ENCODE results near the gene SPNS3.

Gene SPNS3

DNA sequence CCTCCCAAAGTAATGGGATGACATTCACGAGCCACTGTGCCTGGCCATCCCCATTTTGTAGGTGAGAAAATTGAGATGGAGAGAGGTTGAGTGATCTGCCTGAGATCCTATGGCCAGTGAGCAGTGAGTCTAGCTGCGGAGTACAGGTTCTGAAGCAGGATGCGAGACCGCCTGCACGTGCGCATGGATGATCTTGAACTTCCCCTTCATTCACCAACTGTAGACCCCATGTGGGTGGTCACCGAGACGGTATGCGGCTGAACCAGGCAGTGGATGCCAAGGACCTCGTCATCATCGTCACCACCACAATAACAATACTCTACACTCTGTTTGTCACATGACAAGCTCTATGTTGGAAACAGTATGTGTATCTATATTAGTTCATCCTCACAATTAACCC lies 6.2 kb upstream of the SPNS3 start:
- TF ChIP-seq CTCF (IDR thresholded peaks at IDR 0.05; ENCODE audit: extremely low read depth, missing control alignments), result no peak
- no peak for DNase-seq (ENCODE audit: low spot score)

- no peak for DNase-seq (ENCODE audit: low spot score)
- no peak for TF ChIP-seq CTCF (IDR thresholded peaks at IDR 0.05; ENCODE audit: extremely low read depth, missing control alignments)
Measured at GRCh38 chr17:4436381-4436780, 2.6 kb downstream of the SPNS3 start.

DNA sequence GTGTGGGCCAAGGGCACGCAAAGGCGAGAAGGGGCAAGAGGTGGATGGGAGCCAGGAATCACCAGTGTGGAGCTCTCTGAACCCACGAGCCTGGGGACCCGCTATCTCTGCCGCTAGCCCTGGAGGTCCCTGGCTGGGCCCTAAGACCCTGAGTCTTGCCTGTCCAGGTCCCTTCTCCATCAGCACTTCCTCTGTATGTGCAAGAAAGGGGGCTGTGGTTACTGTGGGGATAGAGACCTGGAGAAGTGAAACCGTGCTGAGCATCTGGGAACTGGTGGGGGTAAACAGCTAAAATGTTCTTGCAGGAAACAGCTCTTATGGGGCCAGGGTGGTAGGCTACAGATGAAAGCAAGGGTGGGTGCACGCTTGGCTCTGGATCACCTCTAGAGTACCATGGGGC lies 3.1 kb downstream of the SPNS3 start:
- no peak for TF ChIP-seq CTCF (IDR thresholded peaks at IDR 0.05; ENCODE audit: extremely low read depth, missing control alignments)
- no peak for DNase-seq (ENCODE audit: low spot score)

GRCh38 chr17:4438162-4438944 lies 4.6 kb downstream of the SPNS3 start:
- no peak for DNase-seq (ENCODE audit: low spot score)
- TF ChIP-seq CTCF (IDR thresholded peaks at IDR 0.05; ENCODE audit: extremely low read depth, missing control alignments), result no peak

DNA sequence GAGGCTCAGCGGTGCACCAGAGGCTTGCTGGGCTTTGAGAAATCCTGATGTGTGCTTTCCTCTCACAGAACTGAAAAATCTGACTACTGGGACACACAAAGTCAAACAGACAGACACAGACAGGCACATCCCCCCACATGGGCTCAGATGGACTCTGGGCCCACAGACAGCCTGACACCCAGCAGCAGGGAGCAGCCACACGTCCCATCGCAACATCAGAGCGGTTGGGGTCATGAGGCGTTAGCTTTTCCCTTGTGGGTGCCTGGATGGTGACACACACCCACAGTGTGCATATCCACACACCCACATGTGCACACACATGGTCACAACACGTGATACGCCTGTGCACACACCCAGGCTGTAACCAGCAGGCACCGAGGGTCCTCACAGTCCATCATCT lies 6.3 kb downstream of the SPNS3 start:
- TF ChIP-seq CTCF (IDR thresholded peaks at IDR 0.05; ENCODE audit: extremely low read depth, missing control alignments), result no peak
- DNase-seq (ENCODE audit: low spot score), result no peak

DNA sequence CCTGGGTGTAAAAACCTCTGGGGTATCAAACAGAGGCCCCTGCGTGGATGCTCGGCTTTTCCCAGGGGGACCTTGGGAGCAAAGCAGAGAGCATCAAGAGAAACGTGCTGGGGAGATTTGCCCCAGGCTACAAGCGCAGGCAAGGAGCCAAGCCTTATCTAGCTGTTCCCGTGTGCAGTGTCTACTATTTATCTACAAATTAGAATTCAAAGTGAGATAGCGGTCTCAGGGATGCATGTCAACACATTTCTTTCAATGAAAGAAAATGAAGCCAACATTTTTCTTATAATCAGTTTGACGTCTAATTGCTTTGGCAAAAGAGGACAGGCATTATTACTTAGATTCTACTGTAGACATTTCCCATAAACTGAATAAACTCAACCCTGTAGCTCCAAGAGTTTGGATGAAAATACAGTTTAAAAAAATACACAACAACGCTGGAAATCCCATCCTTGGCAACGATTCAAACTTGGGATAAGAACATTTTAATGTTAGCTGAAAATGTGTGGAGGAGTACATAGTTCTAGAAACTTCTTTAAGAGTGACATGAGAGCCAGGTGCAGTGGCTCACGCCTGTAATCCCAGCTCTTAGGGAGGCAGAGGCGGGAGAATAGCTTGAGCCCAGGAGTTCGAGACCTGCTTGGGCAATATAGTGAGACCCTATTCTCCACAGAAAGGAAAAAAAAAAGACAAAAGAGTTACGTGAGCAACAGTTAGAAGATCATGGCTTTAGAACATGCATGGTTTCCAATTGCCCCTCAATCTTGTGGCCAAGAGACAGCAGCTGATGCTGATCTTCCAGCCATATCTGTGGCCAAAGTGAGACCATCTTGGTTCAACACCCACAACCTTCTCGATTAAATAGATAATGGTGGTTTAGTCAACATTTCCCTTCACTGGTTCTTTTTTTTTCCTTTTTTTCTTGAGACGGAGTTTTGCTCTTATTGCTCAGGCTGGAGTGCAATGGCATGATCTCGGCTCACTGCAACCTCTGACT lies 7.2 kb downstream of the SPNS3 start:
- no peak for DNase-seq (ENCODE audit: low spot score)
- TF ChIP-seq CTCF (IDR thresholded peaks at IDR 0.05; ENCODE audit: extremely low read depth, missing control alignments), result no peak

- no peak for TF ChIP-seq CTCF (IDR thresholded peaks at IDR 0.05; ENCODE audit: extremely low read depth, missing control alignments)
- no peak for DNase-seq (ENCODE audit: low spot score)
Measured at GRCh38 chr17:4442582-4442981, 8.8 kb downstream of the SPNS3 start.
